ENCODE measurements around the gene UCP3. TPM values are rescaled to one million over a fixed set of nuclear protein-coding genes. Genes with fewer than 3 reads are reported as not detected.

Gene UCP3
- total and polyA plus RNA-seq, 2 donors (not counting 1 experiment from before 2014, with no cell fraction given), result 8.9 to 11.0 TPM

DNA sequence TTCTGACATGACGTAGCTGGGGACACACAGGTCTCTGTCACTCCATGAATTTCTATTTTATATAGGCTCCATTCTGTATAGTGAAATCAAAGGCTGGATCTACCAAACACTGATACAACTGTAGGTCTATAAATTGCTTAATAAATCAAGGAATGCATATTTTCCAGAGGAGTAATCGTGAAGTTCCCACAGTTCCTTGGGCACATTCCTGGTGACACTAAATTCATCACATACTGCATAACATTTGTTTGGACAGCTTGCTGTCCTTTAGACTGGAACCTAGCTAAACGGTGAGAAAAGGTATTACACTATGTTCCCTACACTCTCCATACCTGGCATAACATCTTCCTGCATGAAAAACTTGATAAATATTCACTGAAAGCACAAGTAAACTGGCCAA is 41.6 kb upstream of the UCP3 start:
- Histone ChIP-seq H2AFZ (ENCODE audit: insufficient read depth, low read depth, low read length, poor library complexity, severe bottlenecking) (no peak overlapping the region), H3K36me3 (replicated peaks in 1 of 2; ENCODE audit: control extremely low read depth in 1 of 2, control insufficient read depth in 1 of 2, extremely low read depth in 1 of 2, insufficient read depth in 2 of 2, low read length in 1 of 2) (peaks cover 23 to 49% of the 10 kb centered on the region in 2 experiments), H3K27me3 (replicated peaks in 1 of 4; ENCODE audit: control extremely low read depth in 1 of 4, control insufficient read depth in 3 of 4, insufficient read depth in 4 of 4, low read length in 3 of 4) (no peaks in the 10 kb centered on the region), H3K79me2 (ENCODE audit: control insufficient read depth, insufficient read depth, low read length) (no peaks in the 10 kb centered on the region), H3K27ac (ENCODE audit: low read length in 2 of 2) (no peak overlapping the region), H3K9ac (ENCODE audit: low read length) (no peak overlapping the region), H3K4me3 (ENCODE audit: control extremely low read depth in 1 of 5, extremely low read depth in 1 of 5, insufficient read depth in 1 of 5, low read depth in 2 of 5, low read length in 4 of 5) (no peak overlapping the region), H3K9me3 (ENCODE audit: control extremely low read depth in 1 of 3, control insufficient read depth in 2 of 3, insufficient read depth in 1 of 3, low read length in 2 of 3) (no peaks in the 10 kb centered on the region), H4K20me1 (ENCODE audit: control insufficient read depth, insufficient read depth, low read length, poor library complexity, severe bottlenecking) (no peaks in the 10 kb centered on the region), H3K4me2 (replicated peaks; ENCODE audit: low read depth, low read length, poor library complexity, severe bottlenecking) (no peak overlapping the region), H3K4me1 (ENCODE audit: control insufficient read depth in 2 of 2, insufficient read depth in 2 of 2, low read length in 2 of 2) (no peaks in the 10 kb centered on the region)
- WGBS (ENCODE audit: insufficient coverage), result 100% methylated on average over 2 of the region's 3 CpGs
- Mint-ChIP-seq H3K9me3 (ENCODE audit: insufficient read depth) (no peaks in the 10 kb centered on the region), H3K27me3 (no peaks in the 10 kb centered on the region), H3K4me3 (no peak overlapping the region), H3K27ac (no peak overlapping the region), H3K4me1 (no peaks in the 10 kb centered on the region)
- ChIA-PET POLR2A (no interaction called here), CTCF (no interaction called here)
- no peak for DNase-seq
- no peak for ATAC-seq (ENCODE audit: low read depth)
- intact Hi-C loops (cut with micrococcal nuclease), result no loop called here
- TF ChIP-seq CTCF (IDR thresholded peaks at IDR 0.05) (no peak), EZH2 (IDR thresholded peaks at IDR 0.05; ENCODE audit: borderline replicate concordance, insufficient read depth, low read depth, low read length, poor library complexity, severe bottlenecking) (no peak)

DNA sequence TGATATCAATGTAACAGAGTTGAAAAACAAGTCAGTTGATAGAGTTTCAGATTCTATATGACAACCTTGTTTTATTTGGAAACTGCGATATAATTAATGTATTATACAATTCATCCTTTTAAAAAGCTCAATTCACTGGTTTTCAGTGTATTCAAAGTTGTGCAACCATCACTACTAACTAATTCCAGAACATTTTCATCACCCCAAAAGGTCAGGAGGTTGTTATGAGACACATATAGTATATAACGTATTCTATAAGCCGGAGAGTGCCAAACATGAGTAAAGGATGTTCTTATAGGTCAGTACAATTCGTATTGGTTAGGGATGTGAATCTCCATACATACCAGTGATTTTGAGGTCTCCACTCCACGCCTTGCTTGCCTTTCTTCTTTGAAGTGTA is 40.1 kb upstream of the UCP3 start:
- no peak for TF ChIP-seq CTCF (IDR thresholded peaks at IDR 0.05)
- no peak for TF ChIP-seq EZH2 (IDR thresholded peaks at IDR 0.05; ENCODE audit: borderline replicate concordance, insufficient read depth, low read depth, low read length, poor library complexity, severe bottlenecking)
- H3K4me3 ChIP-seq (ENCODE audit: control extremely low read depth in 1 of 5, extremely low read depth in 1 of 5, insufficient read depth in 1 of 5, low read depth in 2 of 5, low read length in 4 of 5), result no peak overlapping the region
- Mint-ChIP-seq H3K27ac (no peak overlapping the region), H3K4me3 (no peak overlapping the region), H3K27me3 (no peaks in the 10 kb centered on the region), H3K4me1 (no peaks in the 10 kb centered on the region), H3K9me3 (ENCODE audit: insufficient read depth) (no peaks in the 10 kb centered on the region)
- ATAC-seq (ENCODE audit: low read depth), result no peak
- no peak overlapping the region for H3K9ac ChIP-seq (ENCODE audit: low read length)
- H3K9me3 ChIP-seq (ENCODE audit: control extremely low read depth in 1 of 3, control insufficient read depth in 2 of 3, insufficient read depth in 1 of 3, low read length in 2 of 3), result no peaks in the 10 kb centered on the region
- ChIA-PET CTCF (no interaction called here), POLR2A (no interaction called here)
- H3K36me3 ChIP-seq (replicated peaks in 1 of 2; ENCODE audit: control extremely low read depth in 1 of 2, control insufficient read depth in 1 of 2, extremely low read depth in 1 of 2, insufficient read depth in 2 of 2, low read length in 1 of 2), result peaks cover 23 to 46% of the 10 kb centered on the region in 2 experiments
- H3K4me1 ChIP-seq (ENCODE audit: control insufficient read depth in 2 of 2, insufficient read depth in 2 of 2, low read length in 2 of 2), result no peaks in the 10 kb centered on the region
- WGBS (ENCODE audit: insufficient coverage), result 100% methylated on average over 1 of the region's 5 CpGs
- no peak overlapping the region for H3K27ac ChIP-seq (ENCODE audit: low read length in 2 of 2)
- intact Hi-C loops (cut with micrococcal nuclease), result no loop called here
- no peaks in the 10 kb centered on the region for H3K79me2 ChIP-seq (ENCODE audit: control insufficient read depth, insufficient read depth, low read length)
- no peak overlapping the region for H3K4me2 ChIP-seq (replicated peaks; ENCODE audit: low read depth, low read length, poor library complexity, severe bottlenecking)
- no peaks in the 10 kb centered on the region for H4K20me1 ChIP-seq (ENCODE audit: control insufficient read depth, insufficient read depth, low read length, poor library complexity, severe bottlenecking)
- DNase-seq, result no peak
- no peak overlapping the region for H2AFZ ChIP-seq (ENCODE audit: insufficient read depth, low read depth, low read length, poor library complexity, severe bottlenecking)
- H3K27me3 ChIP-seq (replicated peaks in 1 of 4; ENCODE audit: control extremely low read depth in 1 of 4, control insufficient read depth in 3 of 4, insufficient read depth in 4 of 4, low read length in 3 of 4), result no peaks in the 10 kb centered on the region

Data from B cell (primary cell).